IPS-11a (cell line): ENCODE measurements around the gene PRKX.
"Not testable (repeated sequence)": the region's sequence is repeated elsewhere in the genome, so short reads cannot be mapped to it uniquely, and the experiment has no call there.

Source experiments
- H3K4me3 ChIP-seq: one replicate; pipeline ENCODE4 v1.5.1; 2013; ENCODE audit warnings: low read depth, low read length, control low read depth

PRKX gene

GRCh38 chrX:3712051-3712869, 1.2 kb downstream of the PRKX start:
- H3K4me3 ChIP-seq, result peak overlapping the region; percentile 47

GRCh38 chrX:3711331-3711917, 2.0 kb downstream of the PRKX start:
- H3K4me3 ChIP-seq, result no peak overlapping the region

- H3K4me3 ChIP-seq, result not testable (repeated sequence)
Measured at GRCh38 chrX:3707673-3708274, 5.7 kb downstream of the PRKX start.

GRCh38 chrX:3706481-3706880, 7.0 kb downstream of the PRKX start:
- H3K4me3 ChIP-seq, result no peak overlapping the region

GRCh38 chrX:3703251-3703650, 10.2 kb downstream of the PRKX start:
- H3K4me3 ChIP-seq, result not testable (repeated sequence)

- not testable (repeated sequence) for H3K4me3 ChIP-seq
Measured at GRCh38 chrX:3702095-3702494, 11.4 kb downstream of the PRKX start.

GRCh38 chrX:3701445-3701928, 12.0 kb downstream of the PRKX start:
- H3K4me3 ChIP-seq, result not testable (repeated sequence)

- no peak overlapping the region for H3K4me3 ChIP-seq
Measured at GRCh38 chrX:3699821-3700381, 13.5 kb downstream of the PRKX start.

- H3K4me3 ChIP-seq, result no peak overlapping the region
Measured at GRCh38 chrX:3697701-3698279, 15.7 kb downstream of the PRKX start.

- no peak overlapping the region for H3K4me3 ChIP-seq
Measured at GRCh38 chrX:3697220-3697684, 16.2 kb downstream of the PRKX start.

GRCh38 chrX:3695536-3695935, 17.9 kb downstream of the PRKX start:
- H3K4me3 ChIP-seq, result no peak overlapping the region

GRCh38 chrX:3690140-3690539, 23.3 kb downstream of the PRKX start:
- no peak overlapping the region for H3K4me3 ChIP-seq

GRCh38 chrX:3683236-3683635, 30.2 kb downstream of the PRKX start:
- not testable (repeated sequence) for H3K4me3 ChIP-seq

- H3K4me3 ChIP-seq, result no peak overlapping the region
Measured at GRCh38 chrX:3680459-3680858, 33.0 kb downstream of the PRKX start.

- no peak overlapping the region for H3K4me3 ChIP-seq
Measured at GRCh38 chrX:3679669-3680068, 33.8 kb downstream of the PRKX start.

GRCh38 chrX:3678328-3678727, 35.1 kb downstream of the PRKX start:
- no peak overlapping the region for H3K4me3 ChIP-seq

GRCh38 chrX:3674881-3675280, 38.6 kb downstream of the PRKX start:
- no peak overlapping the region for H3K4me3 ChIP-seq

GRCh38 chrX:3669841-3670475, 43.5 kb downstream of the PRKX start:
- no peak overlapping the region for H3K4me3 ChIP-seq

GRCh38 chrX:3666975-3667374, 46.5 kb downstream of the PRKX start:
- H3K4me3 ChIP-seq, result no peak overlapping the region

GRCh38 chrX:3664921-3665320, 48.5 kb downstream of the PRKX start:
- no peak overlapping the region for H3K4me3 ChIP-seq
